ENCODE measurements around the gene DMRT1.
"Not testable (repeated sequence)": the region's sequence is repeated elsewhere in the genome, so short reads cannot be mapped to it uniquely, and the experiment has no call there.

The DMRT1 gene

DNA sequence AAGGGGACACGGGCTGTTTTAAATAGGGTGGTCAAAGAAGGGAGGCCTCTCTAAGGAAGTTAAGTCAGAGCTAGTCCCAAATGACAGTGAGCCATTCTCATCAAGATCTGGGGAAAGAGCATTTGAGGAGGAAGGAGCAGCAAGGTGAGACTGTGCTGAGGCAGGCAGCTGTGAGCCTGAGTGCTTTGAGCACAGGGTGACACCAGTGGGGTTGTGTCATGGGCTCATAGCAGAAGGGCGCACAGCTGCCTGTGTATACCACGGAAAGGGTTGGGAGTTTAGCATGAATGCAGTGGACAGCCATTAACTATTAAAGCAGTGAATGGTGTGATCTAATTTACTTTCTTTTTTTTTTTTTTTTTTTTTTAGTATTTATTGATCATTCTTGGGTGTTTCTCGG, 19.2 kb downstream of the DMRT1 start:
- no peak for DNase-seq

DNA sequence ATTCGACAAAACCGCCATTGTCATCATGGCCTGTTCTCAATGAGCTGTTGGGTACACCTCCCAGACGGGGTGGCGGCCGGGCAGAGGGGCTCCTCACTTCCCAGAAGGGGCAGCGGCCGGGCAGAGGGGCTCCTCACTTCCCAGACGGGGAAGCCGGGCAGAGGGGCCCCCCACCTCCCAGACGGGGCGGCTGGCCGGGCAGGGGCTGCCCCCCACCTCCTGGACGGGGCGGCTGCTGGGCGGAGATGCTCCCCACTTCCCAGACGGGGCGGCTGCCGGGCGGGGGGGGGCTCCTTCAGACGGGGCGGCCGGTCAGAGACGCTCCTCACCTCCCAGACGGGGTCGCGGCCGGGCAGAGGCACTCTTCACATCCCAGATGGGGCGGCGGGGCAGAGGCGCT, 20.0 kb downstream of the DMRT1 start:
- DNase-seq: not testable (repeated sequence)

GRCh38 chr9:875119-875962, 33.8 kb downstream of the DMRT1 start:
- no peak for DNase-seq

DNA sequence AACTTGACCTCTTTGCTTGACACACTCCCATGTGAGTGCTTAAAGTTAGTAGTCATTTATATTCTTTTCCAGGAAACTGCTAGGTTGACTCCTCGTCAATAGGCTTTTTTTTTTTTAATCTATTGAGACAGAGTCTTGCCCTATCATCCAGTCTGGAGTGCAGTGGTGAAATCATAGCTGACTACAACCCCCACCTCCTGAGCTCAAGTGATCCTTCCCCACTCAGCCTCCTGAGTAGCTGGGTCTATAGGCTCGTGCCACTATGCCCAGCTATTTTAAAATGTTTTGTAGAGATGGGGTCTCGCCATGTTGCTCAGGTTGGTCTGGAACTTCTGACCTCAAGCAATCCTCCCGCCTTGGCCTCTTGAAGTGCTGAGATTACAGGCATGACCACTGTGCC, 34.9 kb downstream of the DMRT1 start:
- no peak for DNase-seq

DNA sequence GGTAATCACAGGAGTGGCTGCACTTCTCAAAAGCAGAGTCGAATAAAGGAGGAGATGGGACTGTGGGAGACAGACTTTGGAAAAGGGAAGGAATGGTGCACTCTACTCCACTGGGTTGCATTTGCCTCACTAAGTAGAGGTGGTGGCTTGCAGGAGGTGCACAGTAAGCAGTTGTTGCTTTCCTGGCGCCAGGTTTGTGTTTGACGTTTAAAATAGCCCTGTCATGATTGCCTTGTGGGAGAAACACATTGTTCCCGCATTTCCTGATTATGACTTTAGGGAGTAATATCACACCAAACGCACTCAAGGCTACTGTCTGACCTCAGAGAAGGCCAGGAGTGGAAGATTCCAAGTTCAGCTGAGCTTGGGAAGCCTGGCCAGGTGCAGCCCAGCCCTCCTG, 36.7 kb downstream of the DMRT1 start:
- no peak for DNase-seq

DNA sequence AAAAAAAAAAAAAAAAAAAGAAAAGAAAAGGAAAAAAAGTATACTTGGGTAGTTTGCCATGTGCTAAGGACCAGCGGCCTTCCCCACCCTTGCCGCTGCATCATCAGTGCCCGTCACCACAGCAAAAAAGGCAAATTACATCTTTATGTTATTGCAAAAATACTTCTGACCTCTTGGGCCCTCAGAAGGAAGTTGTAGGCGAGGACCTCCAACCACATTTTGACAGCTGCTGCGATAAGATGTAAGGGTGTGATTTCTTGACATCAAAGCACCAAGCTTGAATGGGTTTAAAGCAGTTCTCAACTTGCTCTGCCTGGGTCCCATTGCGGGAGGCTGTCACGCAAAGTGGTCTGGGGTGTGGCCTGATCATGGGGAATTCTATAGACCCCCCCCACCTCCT, 39.2 kb downstream of the DMRT1 start:
- DNase-seq: no peak

DNA sequence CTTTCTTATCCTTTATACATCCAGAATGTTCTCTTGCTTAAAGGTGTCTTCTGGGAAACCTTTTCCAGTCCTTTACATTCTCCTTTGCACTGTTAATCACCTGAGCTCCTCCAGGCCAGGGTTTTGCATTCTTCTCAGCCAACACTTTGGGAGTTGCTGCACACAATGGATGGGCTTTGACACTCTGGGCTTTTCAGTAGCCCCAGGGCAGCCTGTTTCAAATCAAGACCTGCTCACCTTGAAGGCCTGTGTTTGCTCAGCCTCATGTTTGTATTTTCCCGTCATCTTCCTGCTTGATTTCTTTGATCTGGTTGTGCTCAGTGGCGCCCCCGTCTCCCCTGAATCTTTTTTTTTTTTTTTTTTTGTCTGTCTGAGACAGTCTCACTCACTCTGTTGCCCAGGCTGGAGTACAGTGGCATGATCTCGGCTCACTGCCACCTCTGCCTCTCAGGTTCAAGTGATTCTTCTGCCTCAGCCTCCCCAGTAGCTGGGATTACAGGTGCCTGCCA, 41.0 kb downstream of the DMRT1 start:
- no peak for DNase-seq

DNA sequence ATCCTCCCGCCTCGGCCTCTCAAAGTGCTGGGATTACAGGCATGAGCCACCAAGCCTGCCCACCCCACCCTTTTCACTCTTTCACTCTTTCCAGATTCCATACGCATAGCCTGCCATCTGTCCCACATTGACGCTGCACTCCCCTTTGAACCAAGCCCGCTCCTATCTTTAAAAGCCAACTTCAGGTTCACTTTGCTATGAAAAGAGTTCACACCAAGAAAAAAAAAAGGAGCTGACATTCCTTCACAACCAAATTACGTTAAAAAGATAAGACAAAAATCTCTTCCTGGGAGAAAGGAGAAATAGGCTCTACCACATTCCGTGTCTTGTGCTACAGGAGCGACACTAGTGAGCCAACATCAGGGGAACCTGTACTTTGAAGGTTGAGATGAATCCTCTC, 41.5 kb downstream of the DMRT1 start:
- DNase-seq: no peak

- no peak for DNase-seq
Measured at GRCh38 chr9:886886-887285, 45.4 kb downstream of the DMRT1 start.

GRCh38 chr9:892123-892522, 50.6 kb downstream of the DMRT1 start:
- DNase-seq: no peak

GRCh38 chr9:893115-893514, 51.6 kb downstream of the DMRT1 start:
- no peak for DNase-seq

- peak; percentile 67 for DNase-seq
Measured at GRCh38 chr9:893843-894420, 52.4 kb downstream of the DMRT1 start.

- no peak for DNase-seq
Measured at GRCh38 chr9:899440-900184, 58.1 kb downstream of the DMRT1 start.

GRCh38 chr9:903886-904285, 62.4 kb downstream of the DMRT1 start:
- DNase-seq: no peak

DNA sequence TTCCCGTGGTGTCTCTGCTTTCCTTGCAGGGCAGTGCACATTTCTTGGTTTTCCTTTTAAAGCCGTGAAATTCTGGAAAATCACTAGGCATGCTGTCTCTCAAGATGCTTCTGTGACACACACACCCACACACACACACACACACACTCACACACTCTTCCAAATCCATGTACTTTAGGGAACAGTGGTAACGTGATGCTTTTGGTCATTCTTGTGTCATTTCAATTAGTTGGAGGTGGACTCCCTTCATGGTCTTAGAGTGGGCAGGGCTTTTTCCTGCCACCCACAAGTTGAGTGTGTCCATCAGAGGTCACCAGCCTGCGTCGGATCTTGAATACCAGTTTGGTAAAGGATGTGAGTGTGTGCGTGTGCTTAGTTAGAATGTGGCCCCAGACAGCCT, 64.4 kb downstream of the DMRT1 start:
- no peak for DNase-seq

GRCh38 chr9:908536-909205, 67.2 kb downstream of the DMRT1 start:
- no peak for DNase-seq

GRCh38 chr9:911005-911404, 69.5 kb downstream of the DMRT1 start:
- DNase-seq: no peak

- no peak for DNase-seq
Measured at GRCh38 chr9:912776-913175, 71.3 kb downstream of the DMRT1 start.

DNA sequence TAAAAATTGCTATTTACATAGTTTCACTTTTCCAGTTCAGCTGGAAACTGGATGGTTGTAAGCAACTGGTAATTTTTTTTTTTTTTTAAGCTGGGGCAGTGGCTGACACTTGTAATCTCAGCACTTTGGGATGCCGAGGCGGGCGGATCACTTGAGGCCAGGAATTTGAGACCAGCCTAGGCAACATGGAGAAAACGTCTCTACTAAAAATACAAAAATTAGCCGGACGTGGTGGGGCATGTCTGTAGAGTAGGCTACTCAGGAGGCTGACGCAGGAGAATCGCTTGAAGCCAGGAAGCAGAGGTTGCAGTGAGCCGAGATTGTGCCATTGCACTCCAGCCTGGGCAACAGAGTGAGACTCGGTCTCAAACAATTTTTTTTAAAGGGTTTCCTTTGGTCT, 72.0 kb downstream of the DMRT1 start:
- not testable (repeated sequence) for DNase-seq

DNA sequence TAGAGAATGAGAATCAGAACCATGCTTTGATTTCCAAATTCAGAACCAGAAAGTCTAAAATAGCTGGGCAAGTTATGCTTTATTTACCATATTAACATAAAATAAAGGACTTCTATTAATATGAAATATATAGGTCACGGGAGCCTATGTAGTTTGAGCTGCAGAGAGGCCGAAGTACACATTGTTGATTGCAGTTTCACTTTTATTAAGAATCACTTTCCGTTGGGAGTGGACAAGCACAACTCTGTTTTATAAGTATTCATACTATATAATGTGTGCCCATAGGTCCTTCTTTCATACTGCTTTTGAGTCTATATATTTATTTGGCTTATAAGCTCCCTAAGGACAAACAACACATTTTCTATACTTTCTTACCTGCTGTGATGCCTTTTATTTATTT, 76.2 kb downstream of the DMRT1 start:
- no peak for DNase-seq

- DNase-seq: no peak
Measured at GRCh38 chr9:920927-921326, 79.4 kb downstream of the DMRT1 start.

DNA sequence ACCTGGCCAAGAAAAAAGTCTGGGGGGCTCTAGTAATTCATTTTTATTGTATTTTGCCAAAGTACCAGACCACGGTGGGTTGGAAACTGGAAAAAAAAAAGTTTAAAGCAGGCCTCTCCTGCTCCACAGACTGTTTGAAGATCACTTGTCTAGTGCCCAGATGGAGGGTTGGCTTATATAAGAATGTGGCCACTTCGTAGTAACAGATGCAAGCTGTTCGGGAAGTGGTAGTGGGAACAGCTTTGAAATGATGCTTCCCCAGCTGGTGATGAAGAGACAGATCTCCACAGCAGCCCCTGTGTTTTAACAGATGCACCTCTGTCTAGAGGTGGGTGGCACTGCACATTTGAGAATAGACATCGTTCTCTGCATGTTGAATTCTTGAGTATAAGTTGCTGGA, 80.7 kb downstream of the DMRT1 start:
- no peak for DNase-seq

- no peak for DNase-seq
Measured at GRCh38 chr9:922731-923130, 81.2 kb downstream of the DMRT1 start.

Measured in NCI-H1092 treated with DMSO at 0.1 percent for 48 hours (cell line).